Calu3 (cell line): Measurements from ENCODE around the gene KERA. TPM values are rescaled to one million over a fixed set of nuclear protein-coding genes. Genes with fewer than 3 reads are reported as not detected.

Experiments
- BruUV-seq: library from RNA; stranded (reverse); fragments of 400-500 nt; replicated peaks from 2 replicates; lab custom pipeline; 2021; lab: Mats Ljungman, UMichigan
- CTCF ChIA-PET: fragments of 300-600 bp; sonication (Branson Sonifier 250); formaldehyde crosslinking; loops from one replicate; lab custom pipeline; 2022; ENCODE audit warnings: antibody characterized with exemption; lab: Charles Lee
- DNase-seq: peaks from one replicate; pipeline ENCODE4 v3.0.0; 2022
- H3K27ac Mint-ChIP-seq: one replicate; pipeline ENCODE4 v1.8.0; 2022; ENCODE audit warnings: mixed read lengths; ENCODE audit not compliant: unreplicated experiment
- H3K27me3 Mint-ChIP-seq: one replicate; pipeline ENCODE4 v1.8.0; 2022; ENCODE audit warnings: mixed read lengths; ENCODE audit not compliant: unreplicated experiment
- H3K36me3 Mint-ChIP-seq: one replicate; pipeline ENCODE4 v1.8.0; 2022; ENCODE audit warnings: mild to moderate bottlenecking, moderate library complexity, mixed read lengths; ENCODE audit not compliant: insufficient read depth, unreplicated experiment
- H3K4me1 Mint-ChIP-seq: one replicate; pipeline ENCODE4 v1.8.0; 2022; ENCODE audit warnings: mild to moderate bottlenecking, low read depth, mixed read lengths; ENCODE audit not compliant: unreplicated experiment
- H3K4me3 Mint-ChIP-seq: one replicate; pipeline ENCODE4 v1.8.0; 2022; ENCODE audit warnings: mild to moderate bottlenecking, low read depth, moderate library complexity, mixed read lengths; ENCODE audit not compliant: unreplicated experiment
- H3K9me3 Mint-ChIP-seq: one replicate; pipeline ENCODE4 v1.8.0; 2022; ENCODE audit warnings: low read depth, mixed read lengths; ENCODE audit not compliant: unreplicated experiment
- CTCF ChIP-seq: fragments of 200-600 bp; IDR thresholded peaks from one replicate; pipeline ENCODE4 v1.8.0; 2022; ENCODE audit warnings: antibody characterized with exemption; ENCODE audit not compliant: unreplicated experiment
- intact Hi-C: fragments of 100-400 bp; cut with micrococcal nuclease; formaldehyde crosslinking; loops from one replicate; pipeline ENCODE4 v1.10.0; 2022; ENCODE audit not compliant: unreplicated experiment
- total RNA-seq: library from RNA; stranded (reverse); gene quantifications from 2 replicates; pipeline ENCODE4 v1.2.3, GENCODE V29; 2022

KERA gene
- total RNA-seq, 1 experiment from 2014 or later: not detected

GRCh38 chr12:91074154-91074709, 16.4 kb upstream of the KERA start:
- no peak for TF ChIP-seq CTCF
- intact Hi-C loops: loop anchor here (10.0 kb wide), 1 partner anchor 219 kb away; no protein-coding TSS in a partner anchor
- Mint-ChIP-seq H3K4me1 (peaks cover 37% of the 10 kb centered on the region), H3K36me3 (no peaks in the 10 kb centered on the region), H3K4me3 (no peak overlapping the region), H3K27ac (no peak overlapping the region), H3K27me3 (no peaks in the 10 kb centered on the region), H3K9me3 (no peaks in the 10 kb centered on the region)
- no peak for DNase-seq
- BruUV-seq: no TSS peak
- CTCF ChIA-PET: interaction anchor here (1.8 kb wide), 1 partner anchor 9 kb away, joined by 5 read pairs; no protein-coding TSS in a partner anchor

- TF ChIP-seq CTCF: no peak
- CTCF ChIA-PET: interaction anchor here (1.8 kb wide), 1 partner anchor 9 kb away, joined by 5 read pairs; no protein-coding TSS in a partner anchor
These were observed 15.6 kb upstream of the KERA start for GRCh38 chr12:91073426-91073825.

GRCh38 chr12:91072931-91073330, 15.1 kb upstream of the KERA start:
- H3K4me3 Mint-ChIP-seq: no peak overlapping the region
- CTCF ChIA-PET: no interaction called here
- intact Hi-C loops: loop anchor here (10.0 kb wide), 1 partner anchor 218 kb away; no protein-coding TSS in a partner anchor
- H3K4me1 Mint-ChIP-seq: peaks cover 26% of the 10 kb centered on the region
- H3K36me3 Mint-ChIP-seq: no peaks in the 10 kb centered on the region
- no peaks in the 10 kb centered on the region for H3K27me3 Mint-ChIP-seq
- no peak overlapping the region for H3K27ac Mint-ChIP-seq
- TF ChIP-seq CTCF: no peak
- DNase-seq: no peak
- BruUV-seq: no TSS peak
- no peaks in the 10 kb centered on the region for H3K9me3 Mint-ChIP-seq

More at GRCh38 chr12:91073426-91073825, 15.6 kb upstream of the KERA start:
- intact Hi-C loops: loop anchor here (10.0 kb wide), 1 partner anchor 219 kb away; no protein-coding TSS in a partner anchor
- no peak overlapping the region for H3K27ac Mint-ChIP-seq
- no peaks in the 10 kb centered on the region for H3K9me3 Mint-ChIP-seq
- H3K4me1 Mint-ChIP-seq: peaks cover 31% of the 10 kb centered on the region
- H3K4me3 Mint-ChIP-seq: no peak overlapping the region
- no peak for DNase-seq
- H3K36me3 Mint-ChIP-seq: no peaks in the 10 kb centered on the region
- no peaks in the 10 kb centered on the region for H3K27me3 Mint-ChIP-seq
- no TSS peak for BruUV-seq

- H3K9me3 Mint-ChIP-seq: no peaks in the 10 kb centered on the region
- CTCF ChIA-PET: no interaction called here
- no peaks in the 10 kb centered on the region for H3K27me3 Mint-ChIP-seq
- DNase-seq: no peak
- H3K4me1 Mint-ChIP-seq: peaks cover 10% of the 10 kb centered on the region
- no peaks in the 10 kb centered on the region for H3K36me3 Mint-ChIP-seq
- no peak for TF ChIP-seq CTCF
- no TSS peak for BruUV-seq
- intact Hi-C loops: loop anchor here (10.0 kb wide), 1 partner anchor 216 kb away; no protein-coding TSS in a partner anchor
- no peak overlapping the region for H3K27ac Mint-ChIP-seq
- H3K4me3 Mint-ChIP-seq: no peak overlapping the region
These were observed 13.1 kb upstream of the KERA start for GRCh38 chr12:91070936-91071335.
